ENCODE measurements around the gene ROCK2. TPM values are rescaled to one million over a fixed set of nuclear protein-coding genes. Genes with fewer than 3 reads are reported as not detected.

The ROCK2 gene
- total RNA-seq, 1 donor from 2014 or later: 45.1 TPM

GRCh38 chr2:11154016-11154922 is 190.2 kb downstream of the ROCK2 start:
- Histone ChIP-seq H3K36me3 (ENCODE audit: insufficient read depth, low read length) (no peaks in the 10 kb centered on the region), H2AFZ (ENCODE audit: low read depth, low read length) (peak overlapping the region; percentile 95), H3K4me2 (ENCODE audit: low read length) (peak overlapping the region; percentile 94), H4K20me1 (ENCODE audit: insufficient read depth, low read length) (no peaks in the 10 kb centered on the region), H3K9me3 (ENCODE audit: insufficient read depth, low read depth, low read length) (no peaks in the 10 kb centered on the region), H3K79me2 (ENCODE audit: insufficient read depth, low read length) (no peaks in the 10 kb centered on the region), H3K4me1 (ENCODE audit: insufficient read depth, low read length) (peaks cover 12% of the 10 kb centered on the region), H3K27me3 (ENCODE audit: insufficient read depth, low read length) (no peaks in the 10 kb centered on the region), H3K27ac (ENCODE audit: low read depth, low read length) (peak overlapping the region; percentile 69), H3K4me3 (ENCODE audit: insufficient read depth, low read depth, low read length) (peak overlapping the region; percentile 58), H3K9ac (ENCODE audit: low read length) (peak overlapping the region; percentile 77)
- Mint-ChIP-seq H3K27me3 (ENCODE audit: low read depth, unreplicated experiment) (peaks cover 21% of the 10 kb centered on the region), H3K27ac (ENCODE audit: unreplicated experiment) (peak overlapping the region; percentile 92), H3K4me3 (ENCODE audit: unreplicated experiment) (peak overlapping the region; percentile 74), H3K36me3 (ENCODE audit: low read depth, unreplicated experiment) (no peaks in the 10 kb centered on the region), H3K9me3 (ENCODE audit: unreplicated experiment) (no peaks in the 10 kb centered on the region), H3K4me1 (ENCODE audit: low read depth, unreplicated experiment) (peaks cover 5% of the 10 kb centered on the region)
- FAIRE-seq (peak; percentile 20), DNase-seq (ENCODE audit: low read depth) (no peak)
- TF ChIP-seq, protein P1, sequence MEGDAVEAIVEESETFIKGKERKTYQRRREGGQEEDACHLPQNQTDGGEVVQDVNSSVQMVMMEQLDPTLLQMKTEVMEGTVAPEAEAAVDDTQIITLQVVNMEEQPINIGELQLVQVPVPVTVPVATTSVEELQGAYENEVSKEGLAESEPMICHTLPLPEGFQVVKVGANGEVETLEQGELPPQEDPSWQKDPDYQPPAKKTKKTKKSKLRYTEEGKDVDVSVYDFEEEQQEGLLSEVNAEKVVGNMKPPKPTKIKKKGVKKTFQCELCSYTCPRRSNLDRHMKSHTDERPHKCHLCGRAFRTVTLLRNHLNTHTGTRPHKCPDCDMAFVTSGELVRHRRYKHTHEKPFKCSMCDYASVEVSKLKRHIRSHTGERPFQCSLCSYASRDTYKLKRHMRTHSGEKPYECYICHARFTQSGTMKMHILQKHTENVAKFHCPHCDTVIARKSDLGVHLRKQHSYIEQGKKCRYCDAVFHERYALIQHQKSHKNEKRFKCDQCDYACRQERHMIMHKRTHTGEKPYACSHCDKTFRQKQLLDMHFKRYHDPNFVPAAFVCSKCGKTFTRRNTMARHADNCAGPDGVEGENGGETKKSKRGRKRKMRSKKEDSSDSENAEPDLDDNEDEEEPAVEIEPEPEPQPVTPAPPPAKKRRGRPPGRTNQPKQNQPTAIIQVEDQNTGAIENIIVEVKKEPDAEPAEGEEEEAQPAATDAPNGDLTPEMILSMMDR (IDR thresholded peaks at IDR 0.05; ENCODE audit: insufficient read depth, low read depth, low read length): no peak
- TF ChIP-seq EZH2 (IDR thresholded peaks at IDR 0.05; ENCODE audit: insufficient read depth, low read length): no peak

GRCh38 chr2:11152591-11152990 is 191.8 kb downstream of the ROCK2 start:
- no peaks in the 10 kb centered on the region for H3K36me3 ChIP-seq (ENCODE audit: insufficient read depth, low read length)
- no peaks in the 10 kb centered on the region for H3K27me3 ChIP-seq (ENCODE audit: insufficient read depth, low read length)
- H3K9ac ChIP-seq (ENCODE audit: low read length): no peak overlapping the region
- H3K36me3 Mint-ChIP-seq (ENCODE audit: low read depth, unreplicated experiment): no peaks in the 10 kb centered on the region
- no peak overlapping the region for H3K27ac Mint-ChIP-seq (ENCODE audit: unreplicated experiment)
- H3K4me1 ChIP-seq (ENCODE audit: insufficient read depth, low read length): peaks cover 12% of the 10 kb centered on the region
- no peaks in the 10 kb centered on the region for H3K9me3 Mint-ChIP-seq (ENCODE audit: unreplicated experiment)
- H3K4me3 Mint-ChIP-seq (ENCODE audit: unreplicated experiment): no peak overlapping the region
- no peak overlapping the region for H3K4me3 ChIP-seq (ENCODE audit: insufficient read depth, low read depth, low read length)
- no peak overlapping the region for H3K4me2 ChIP-seq (ENCODE audit: low read length)
- H3K27me3 Mint-ChIP-seq (ENCODE audit: low read depth, unreplicated experiment): peaks cover 21% of the 10 kb centered on the region
- FAIRE-seq (no peak), DNase-seq (ENCODE audit: low read depth) (no peak)
- H2AFZ ChIP-seq (ENCODE audit: low read depth, low read length): no peak overlapping the region
- H3K79me2 ChIP-seq (ENCODE audit: insufficient read depth, low read length): no peaks in the 10 kb centered on the region
- no peaks in the 10 kb centered on the region for H4K20me1 ChIP-seq (ENCODE audit: insufficient read depth, low read length)
- no peak overlapping the region for H3K27ac ChIP-seq (ENCODE audit: low read depth, low read length)
- H3K4me1 Mint-ChIP-seq (ENCODE audit: low read depth, unreplicated experiment): peaks cover 5% of the 10 kb centered on the region
- no peaks in the 10 kb centered on the region for H3K9me3 ChIP-seq (ENCODE audit: insufficient read depth, low read depth, low read length)
- TF ChIP-seq, protein P1 (IDR thresholded peaks at IDR 0.05; ENCODE audit: insufficient read depth, low read depth, low read length): no peak
- TF ChIP-seq EZH2 (IDR thresholded peaks at IDR 0.05; ENCODE audit: insufficient read depth, low read length): no peak

DNA sequence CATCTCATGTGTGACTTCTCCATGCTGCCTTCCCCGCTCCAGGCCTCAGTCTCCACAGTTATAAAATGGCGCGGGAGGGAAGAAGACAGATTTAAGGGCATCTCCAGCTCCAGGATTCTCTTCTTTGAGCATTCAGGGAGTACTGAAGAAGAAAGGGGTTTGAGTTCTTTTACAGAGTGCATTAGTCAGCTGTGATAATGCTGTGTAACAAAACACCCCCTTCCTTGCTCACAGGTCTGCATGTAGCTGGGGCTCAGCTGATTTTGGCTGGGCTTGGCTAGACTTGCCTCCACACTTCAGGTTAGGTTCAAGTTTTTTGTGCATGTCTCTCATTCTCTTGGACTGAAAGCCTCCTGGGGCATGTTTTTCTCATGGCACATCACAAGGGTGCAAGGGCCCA is 197.2 kb downstream of the ROCK2 start:
- Histone ChIP-seq H3K27me3 (ENCODE audit: insufficient read depth, low read length) (peaks cover 6% of the 10 kb centered on the region), H2AFZ (ENCODE audit: low read depth, low read length) (no peak overlapping the region), H3K4me3 (ENCODE audit: insufficient read depth, low read depth, low read length) (no peak overlapping the region), H3K27ac (ENCODE audit: low read depth, low read length) (no peak overlapping the region), H3K4me2 (ENCODE audit: low read length) (no peak overlapping the region), H3K9ac (ENCODE audit: low read length) (no peak overlapping the region), H3K36me3 (ENCODE audit: insufficient read depth, low read length) (no peaks in the 10 kb centered on the region), H3K4me1 (ENCODE audit: insufficient read depth, low read length) (no peaks in the 10 kb centered on the region), H3K79me2 (ENCODE audit: insufficient read depth, low read length) (no peaks in the 10 kb centered on the region), H4K20me1 (ENCODE audit: insufficient read depth, low read length) (no peaks in the 10 kb centered on the region), H3K9me3 (ENCODE audit: insufficient read depth, low read depth, low read length) (peaks cover 2% of the 10 kb centered on the region)
- H3K4me1 Mint-ChIP-seq (ENCODE audit: low read depth, unreplicated experiment): no peaks in the 10 kb centered on the region
- TF ChIP-seq EZH2 (IDR thresholded peaks at IDR 0.05; ENCODE audit: insufficient read depth, low read length): no peak
- TF ChIP-seq, protein P1 (IDR thresholded peaks at IDR 0.05; ENCODE audit: insufficient read depth, low read depth, low read length): no peak
- H3K9me3 Mint-ChIP-seq (ENCODE audit: unreplicated experiment): no peaks in the 10 kb centered on the region
- DNase-seq (ENCODE audit: low read depth) (no peak), FAIRE-seq (no peak)
- no peak overlapping the region for H3K4me3 Mint-ChIP-seq (ENCODE audit: unreplicated experiment)
- H3K27ac Mint-ChIP-seq (ENCODE audit: unreplicated experiment): no peak overlapping the region
- H3K36me3 Mint-ChIP-seq (ENCODE audit: low read depth, unreplicated experiment): peaks cover 2% of the 10 kb centered on the region
- H3K27me3 Mint-ChIP-seq (ENCODE audit: low read depth, unreplicated experiment): peaks cover 32% of the 10 kb centered on the region
